ENCODE data around the gene POU2F2. TPM values are rescaled to one million over a fixed set of nuclear protein-coding genes. Genes with fewer than 3 reads are reported as not detected.

Gene POU2F2
- total RNA-seq, 2 experiments from 2014 or later: 15.7 to 16.3 TPM

- Mint-ChIP-seq H3K4me3 (peak overlapping the region; percentile 86), H3K36me3 (ENCODE audit: low read depth) (no peaks in the 10 kb centered on the region), H3K27me3 (ENCODE audit: low read depth) (no peaks in the 10 kb centered on the region), H3K27ac (peak overlapping the region; percentile 65), H3K4me1 (ENCODE audit: low read depth) (peaks cover 65% of the 10 kb centered on the region), H3K9me3 (ENCODE audit: insufficient read depth) (no peaks in the 10 kb centered on the region)
- CTCF ChIA-PET: interaction anchor here (0.7 to 4.2 kb wide), 41 partner anchors 10 to 307 kb away, joined by 3 to 46 read pairs (median 5); partner anchors contain the start of genes GSK3A, PAFAH1B3 and PRR19
- ATAC-seq (peak; percentile 71), DNase-seq (peak; percentile 82)
- POLR2A ChIA-PET: interaction anchor here (0.8 to 1.0 kb wide), 4 partner anchors 53 to 150 kb away, joined by 3 to 5 read pairs (median 4); no protein-coding TSS in a partner anchor
Measured at GRCh38 chr19:42132851-42133528, 744 bp upstream of the POU2F2 start.

GRCh38 chr19:42131149-42132029, 857 bp downstream of the POU2F2 start:
- ChIA-PET POLR2A (interaction anchor here (0.6 to 1.2 kb wide), 3 partner anchors 8 to 76 kb away, joined by 3 to 4 read pairs (median 3); no protein-coding TSS in a partner anchor), CTCF (interaction anchor here (1.1 to 4.2 kb wide), 11 partner anchors 8 to 309 kb away, joined by 3 to 46 read pairs (median 8); partner anchors contain the start of gene GSK3A)

GRCh38 chr19:42130254-42130573, 2.0 kb downstream of the POU2F2 start:
- H3K4me1 Mint-ChIP-seq (ENCODE audit: low read depth): peaks cover 66% of the 10 kb centered on the region
- POLR2A ChIA-PET: no interaction called here

More at GRCh38 chr19:42131149-42132029, 857 bp downstream of the POU2F2 start:
- no peaks in the 10 kb centered on the region for H3K27me3 Mint-ChIP-seq (ENCODE audit: low read depth)
- no peaks in the 10 kb centered on the region for H3K36me3 Mint-ChIP-seq (ENCODE audit: low read depth)
- peak overlapping the region; percentile 59 for H3K27ac Mint-ChIP-seq
- ATAC-seq (no peak), DNase-seq (no peak)
- peaks cover 72% of the 10 kb centered on the region for H3K4me1 Mint-ChIP-seq (ENCODE audit: low read depth)
- H3K9me3 Mint-ChIP-seq (ENCODE audit: insufficient read depth): no peaks in the 10 kb centered on the region
- peak overlapping the region; percentile 86 for H3K4me3 Mint-ChIP-seq

GRCh38 chr19:42129399-42130253, 2.6 kb downstream of the POU2F2 start:
- POLR2A ChIA-PET: interaction anchor here (0.7 kb wide), 1 partner anchor 152 kb away, joined by 3 read pairs; no protein-coding TSS in a partner anchor
- H3K4me3 Mint-ChIP-seq: no peak overlapping the region
- no peaks in the 10 kb centered on the region for H3K9me3 Mint-ChIP-seq (ENCODE audit: insufficient read depth)
- ATAC-seq: no peak
- DNase-seq: no peak
- H3K27me3 Mint-ChIP-seq (ENCODE audit: low read depth): no peaks in the 10 kb centered on the region
- H3K27ac Mint-ChIP-seq: peak overlapping the region; percentile 45
- peaks cover under 1% of the 10 kb centered on the region for H3K36me3 Mint-ChIP-seq (ENCODE audit: low read depth)
- H3K4me1 Mint-ChIP-seq (ENCODE audit: low read depth): peaks cover 63% of the 10 kb centered on the region
- CTCF ChIA-PET: interaction anchor here (1.0 to 1.2 kb wide), 3 partner anchors 19 to 55 kb away, joined by 3 to 4 read pairs (median 3); no protein-coding TSS in a partner anchor

More at GRCh38 chr19:42130254-42130573, 2.0 kb downstream of the POU2F2 start:
- Mint-ChIP-seq H3K4me3 (no peak overlapping the region), H3K27me3 (ENCODE audit: low read depth) (no peaks in the 10 kb centered on the region), H3K9me3 (ENCODE audit: insufficient read depth) (no peaks in the 10 kb centered on the region), H3K27ac (no peak overlapping the region), H3K36me3 (ENCODE audit: low read depth) (no peaks in the 10 kb centered on the region)
- CTCF ChIA-PET: interaction anchor here (1.0 to 1.2 kb wide), 3 partner anchors 19 to 55 kb away, joined by 3 to 4 read pairs (median 3); no protein-coding TSS in a partner anchor
- no peak for DNase-seq
- no peak for ATAC-seq

- H3K27ac Mint-ChIP-seq: no peak overlapping the region
- POLR2A ChIA-PET: no interaction called here
- peaks cover 68% of the 10 kb centered on the region for H3K4me1 Mint-ChIP-seq (ENCODE audit: low read depth)
- no peak overlapping the region for H3K4me3 Mint-ChIP-seq
- DNase-seq (no peak), ATAC-seq (no peak)
- H3K9me3 Mint-ChIP-seq (ENCODE audit: insufficient read depth): no peaks in the 10 kb centered on the region
- peaks cover 14% of the 10 kb centered on the region for H3K36me3 Mint-ChIP-seq (ENCODE audit: low read depth)
- CTCF ChIA-PET: interaction anchor here (0.6 to 1.9 kb wide), 3 partner anchors 18 to 141 kb away, joined by 3 to 11 read pairs (median 3); no protein-coding TSS in a partner anchor
- no peaks in the 10 kb centered on the region for H3K27me3 Mint-ChIP-seq (ENCODE audit: low read depth)
Measured at GRCh38 chr19:42126574-42126973, 5.7 kb downstream of the POU2F2 start.

GRCh38 chr19:42125536-42125935, 6.7 kb downstream of the POU2F2 start:
- H3K4me1 Mint-ChIP-seq (ENCODE audit: low read depth): peaks cover 71% of the 10 kb centered on the region
- no peaks in the 10 kb centered on the region for H3K9me3 Mint-ChIP-seq (ENCODE audit: insufficient read depth)
- no peak overlapping the region for H3K27ac Mint-ChIP-seq
- POLR2A ChIA-PET: no interaction called here
- no peak overlapping the region for H3K4me3 Mint-ChIP-seq
- no peak for DNase-seq
- ATAC-seq: no peak
- H3K36me3 Mint-ChIP-seq (ENCODE audit: low read depth): peaks cover 15% of the 10 kb centered on the region
- H3K27me3 Mint-ChIP-seq (ENCODE audit: low read depth): no peaks in the 10 kb centered on the region
- CTCF ChIA-PET: interaction anchor here (1.1 to 7.7 kb wide), 4 partner anchors 7 to 275 kb away, joined by 3 to 65 read pairs (median 25); partner anchors contain the start of gene POU2F2

GRCh38 chr19:42124386-42124901, 7.8 kb downstream of the POU2F2 start:
- CTCF ChIA-PET: interaction anchor here (0.8 to 7.7 kb wide), 13 partner anchors 9 to 1339 kb away, joined by 3 to 65 read pairs (median 6); partner anchors contain the start of gene POU2F2
- Mint-ChIP-seq H3K27me3 (ENCODE audit: low read depth) (no peaks in the 10 kb centered on the region), H3K36me3 (ENCODE audit: low read depth) (peaks cover 15% of the 10 kb centered on the region), H3K9me3 (ENCODE audit: insufficient read depth) (no peaks in the 10 kb centered on the region), H3K4me1 (ENCODE audit: low read depth) (peaks cover 65% of the 10 kb centered on the region), H3K27ac (no peak overlapping the region), H3K4me3 (no peak overlapping the region)
- no peak for ATAC-seq
- POLR2A ChIA-PET: no interaction called here
- no peak for DNase-seq

GRCh38 chr19:42123765-42124164, 8.5 kb downstream of the POU2F2 start:
- Mint-ChIP-seq H3K27ac (peak overlapping the region; percentile 92), H3K36me3 (ENCODE audit: low read depth) (peaks cover 15% of the 10 kb centered on the region), H3K4me3 (peak overlapping the region; percentile 57), H3K27me3 (ENCODE audit: low read depth) (no peaks in the 10 kb centered on the region), H3K4me1 (ENCODE audit: low read depth) (peaks cover 63% of the 10 kb centered on the region), H3K9me3 (ENCODE audit: insufficient read depth) (no peaks in the 10 kb centered on the region)
- DNase-seq: no peak
- CTCF ChIA-PET: interaction anchor here (0.8 to 7.7 kb wide), 15 partner anchors 9 to 1340 kb away, joined by 3 to 65 read pairs (median 5); partner anchors contain the start of gene POU2F2
- POLR2A ChIA-PET: interaction anchor here (1.2 kb wide), 1 partner anchor 8 kb away, joined by 4 read pairs; no protein-coding TSS in a partner anchor
- no peak for ATAC-seq

- Mint-ChIP-seq H3K4me1 (ENCODE audit: low read depth) (peaks cover 61% of the 10 kb centered on the region), H3K27ac (peak overlapping the region; percentile 92), H3K27me3 (ENCODE audit: low read depth) (no peaks in the 10 kb centered on the region), H3K4me3 (peak overlapping the region; percentile 57), H3K9me3 (ENCODE audit: insufficient read depth) (no peaks in the 10 kb centered on the region), H3K36me3 (ENCODE audit: low read depth) (peaks cover 18% of the 10 kb centered on the region)
- ChIA-PET POLR2A (interaction anchor here (0.8 to 1.2 kb wide), 3 partner anchors 9 to 14 kb away, joined by 3 to 4 read pairs (median 3); no protein-coding TSS in a partner anchor), CTCF (interaction anchor here (0.7 to 7.7 kb wide), 15 partner anchors 9 to 1341 kb away, joined by 3 to 65 read pairs (median 5); partner anchors contain the start of gene POU2F2)
- DNase-seq (peak; percentile 62), ATAC-seq (peak; percentile 68)
Measured at GRCh38 chr19:42122691-42123607, 9.3 kb downstream of the POU2F2 start.

All from activated CD8-positive, alpha-beta T cell treated with anti-CD3 and anti-CD28 coated beads, Interleukin-2, amount 10 ng/mL, durations not matched to agents 7 days and 5 days (primary cell).